Epithelial cell of esophagus (primary cell): ENCODE results near the gene ATXN1.
"Not testable (repeated sequence)": the region's sequence is repeated elsewhere in the genome, so short reads cannot be mapped to it uniquely, and the experiment has no call there.

Experiments used
- DNase-seq: peaks from one replicate; pipeline ENCODE4 v3.0.0; 2010; ENCODE audit warnings: low read depth
- H3K4me3 ChIP-seq: 2 replicates; pipeline ENCODE4 v1.5.1; 2011; ENCODE audit warnings: mild to moderate bottlenecking, low read length, control low read depth
- CTCF ChIP-seq: IDR thresholded peaks from 2 replicates; pipeline ENCODE4 v1.5.1; 2011; ENCODE audit warnings: low read depth, mild to moderate bottlenecking, low read length, control low read depth, inconsistent platforms; ENCODE audit not compliant: insufficient read depth; ENCODE audit errors: missing control alignments

ATXN1 gene

GRCh38 chr6:16624636-16625290 lies 136.5 kb downstream of the ATXN1 start:
- DNase-seq: no peak
- TF ChIP-seq CTCF: no peak
- H3K4me3 ChIP-seq: no peak overlapping the region

DNA sequence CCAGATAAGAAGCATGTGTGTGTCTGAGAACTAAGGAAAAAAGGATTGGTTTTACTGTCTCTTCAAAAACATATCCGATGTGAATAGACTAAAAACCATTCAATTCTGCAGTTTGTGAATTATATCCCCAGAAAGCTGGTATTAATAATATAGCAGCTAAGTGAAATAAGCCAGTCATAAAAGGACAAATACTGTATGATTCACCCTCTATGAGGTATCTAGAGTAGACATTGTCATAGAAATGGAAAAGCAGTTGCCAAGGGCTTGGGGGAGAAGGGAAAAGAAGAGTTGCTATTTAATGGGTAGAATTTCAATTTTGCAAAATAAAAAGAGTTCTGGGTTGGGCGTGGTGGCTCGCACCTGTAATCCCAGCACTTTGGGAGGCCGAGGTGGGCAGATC lies 137.5 kb downstream of the ATXN1 start:
- TF ChIP-seq CTCF: no peak
- no peak for DNase-seq
- H3K4me3 ChIP-seq: no peak overlapping the region

- no peak for TF ChIP-seq CTCF
- H3K4me3 ChIP-seq: no peak overlapping the region
- DNase-seq: no peak
These were observed 138.1 kb downstream of the ATXN1 start for GRCh38 chr6:16623029-16623653.

- no peak overlapping the region for H3K4me3 ChIP-seq
- DNase-seq: no peak
- TF ChIP-seq CTCF: no peak
These were observed 139.1 kb downstream of the ATXN1 start for GRCh38 chr6:16622193-16622592.

- no peak for TF ChIP-seq CTCF
These were observed 140.3 kb downstream of the ATXN1 start for GRCh38 chr6:16621002-16621401.

GRCh38 chr6:16619777-16620176 lies 141.5 kb downstream of the ATXN1 start:
- TF ChIP-seq CTCF: no peak

More at GRCh38 chr6:16621002-16621401, 140.3 kb downstream of the ATXN1 start:
- no peak overlapping the region for H3K4me3 ChIP-seq
- no peak for DNase-seq

GRCh38 chr6:16618962-16619361 lies 142.3 kb downstream of the ATXN1 start:
- no peak for TF ChIP-seq CTCF
- DNase-seq: no peak
- no peak overlapping the region for H3K4me3 ChIP-seq

More at GRCh38 chr6:16619777-16620176, 141.5 kb downstream of the ATXN1 start:
- no peak overlapping the region for H3K4me3 ChIP-seq
- DNase-seq: no peak

- DNase-seq: not testable (repeated sequence)
These were observed 146.0 kb downstream of the ATXN1 start for GRCh38 chr6:16615215-16615614.

DNA sequence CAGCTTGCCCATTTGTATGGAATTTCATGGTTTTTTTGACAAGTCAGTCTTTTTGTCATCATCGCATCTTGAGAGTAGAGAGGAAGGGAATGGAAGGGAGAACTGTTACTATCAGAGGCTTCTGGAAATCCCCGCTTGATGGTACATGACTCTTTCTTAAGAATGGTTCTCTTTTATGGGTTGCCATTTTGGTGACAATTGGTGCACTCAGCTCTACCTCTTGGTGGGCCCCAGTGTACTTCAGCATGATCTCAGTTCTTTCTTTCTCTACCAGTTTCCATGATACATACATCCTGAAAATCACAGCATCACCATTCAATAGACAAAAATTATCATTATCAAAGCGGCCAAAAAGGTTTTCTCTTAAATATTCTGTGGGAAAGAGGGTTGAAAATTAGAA lies 147.1 kb downstream of the ATXN1 start:
- DNase-seq, H3K4me3 ChIP-seq: not testable (repeated sequence)

More at GRCh38 chr6:16615215-16615614, 146.0 kb downstream of the ATXN1 start:
- not testable (repeated sequence) for H3K4me3 ChIP-seq

DNA sequence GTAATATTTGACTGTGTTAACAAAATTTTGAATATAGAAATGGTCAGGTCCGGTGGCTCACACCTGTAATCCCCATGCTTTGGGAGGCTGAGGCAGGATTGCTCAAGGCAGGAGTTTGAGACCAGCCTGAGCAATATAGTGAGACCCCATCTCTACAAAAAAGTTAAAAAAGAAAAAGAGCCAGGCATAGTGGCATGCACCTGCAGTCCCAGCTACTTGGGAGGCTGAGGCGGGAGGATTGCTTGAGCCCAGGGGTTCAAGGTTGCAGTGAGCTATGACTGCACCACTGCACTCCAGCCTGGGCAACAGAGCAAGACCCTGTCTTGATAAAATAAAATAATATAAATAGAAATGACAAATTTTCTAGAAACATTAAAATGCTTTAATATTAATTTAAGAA lies 147.8 kb downstream of the ATXN1 start:
- H3K4me3 ChIP-seq, DNase-seq: not testable (repeated sequence)
